ENCODE data around the gene JPT2.

- TF ChIP-seq POLR2A (IDR thresholded peaks at IDR 0.05; ENCODE audit: low read depth, low read length) (no peak), POU2F2 (IDR thresholded peaks at IDR 0.05; ENCODE audit: low read depth, low read length) (no peak), TAF1 (IDR thresholded peaks at IDR 0.05; ENCODE audit: low read depth, low read length) (no peak), POLR2AphosphoS5 (IDR thresholded peaks at IDR 0.05; ENCODE audit: low read depth, low read length) (no peak), PAX5 (IDR thresholded peaks at IDR 0.05; ENCODE audit: insufficient read depth, low read length, severe bottlenecking) (no peak), SPI1 (IDR thresholded peaks at IDR 0.05; ENCODE audit: low read depth, low read length) (no peak)
These were observed 34.7 kb downstream of the JPT2 start for GRCh38 chr16:1712791-1713261.
